HTERT RPE-1 (cell line): ENCODE results near the gene ZSWIM4.
"Not testable (repeated sequence)": the region's sequence is repeated elsewhere in the genome, so short reads cannot be mapped to it uniquely, and the experiment has no call there.

ENCODE experiments used
- in situ Hi-C: fragments of 300-500 bp; cut with MboI; formaldehyde crosslinking; loops from 4 replicates; pipeline ENCODE4 v1.14.3; 2020; ENCODE audit warnings: low sequenced_read_pairs

The ZSWIM4 gene

GRCh38 chr19:13778398-13778797 lies 16.8 kb upstream of the ZSWIM4 start:
- in situ Hi-C loops: no loop called here

- in situ Hi-C loops: no loop called here
Measured at GRCh38 chr19:13778847-13779246, 16.4 kb upstream of the ZSWIM4 start.

GRCh38 chr19:13779794-13780193 lies 15.4 kb upstream of the ZSWIM4 start:
- in situ Hi-C loops: not testable (repeated sequence)

GRCh38 chr19:13781547-13781946 lies 13.7 kb upstream of the ZSWIM4 start:
- in situ Hi-C loops: no loop called here

DNA sequence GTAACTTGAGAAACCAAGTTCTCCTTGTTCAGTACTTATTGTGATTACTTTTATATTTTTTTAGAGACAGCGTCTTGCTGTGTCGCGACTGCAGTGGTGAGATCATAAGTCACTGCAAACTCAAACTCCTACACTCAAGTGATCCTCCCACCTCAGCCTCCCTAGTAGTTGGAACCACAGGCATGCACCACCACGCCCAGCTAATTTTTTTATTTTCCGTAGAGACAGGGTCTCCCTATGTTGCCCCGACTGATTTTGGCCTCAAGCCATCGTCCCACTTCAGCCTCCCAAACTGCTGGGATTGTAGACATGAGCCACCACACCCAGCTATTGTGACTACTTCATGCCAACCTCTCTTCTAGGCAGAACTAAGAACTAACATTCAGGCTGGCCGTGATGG lies 12.7 kb upstream of the ZSWIM4 start:
- in situ Hi-C loops: no loop called here

DNA sequence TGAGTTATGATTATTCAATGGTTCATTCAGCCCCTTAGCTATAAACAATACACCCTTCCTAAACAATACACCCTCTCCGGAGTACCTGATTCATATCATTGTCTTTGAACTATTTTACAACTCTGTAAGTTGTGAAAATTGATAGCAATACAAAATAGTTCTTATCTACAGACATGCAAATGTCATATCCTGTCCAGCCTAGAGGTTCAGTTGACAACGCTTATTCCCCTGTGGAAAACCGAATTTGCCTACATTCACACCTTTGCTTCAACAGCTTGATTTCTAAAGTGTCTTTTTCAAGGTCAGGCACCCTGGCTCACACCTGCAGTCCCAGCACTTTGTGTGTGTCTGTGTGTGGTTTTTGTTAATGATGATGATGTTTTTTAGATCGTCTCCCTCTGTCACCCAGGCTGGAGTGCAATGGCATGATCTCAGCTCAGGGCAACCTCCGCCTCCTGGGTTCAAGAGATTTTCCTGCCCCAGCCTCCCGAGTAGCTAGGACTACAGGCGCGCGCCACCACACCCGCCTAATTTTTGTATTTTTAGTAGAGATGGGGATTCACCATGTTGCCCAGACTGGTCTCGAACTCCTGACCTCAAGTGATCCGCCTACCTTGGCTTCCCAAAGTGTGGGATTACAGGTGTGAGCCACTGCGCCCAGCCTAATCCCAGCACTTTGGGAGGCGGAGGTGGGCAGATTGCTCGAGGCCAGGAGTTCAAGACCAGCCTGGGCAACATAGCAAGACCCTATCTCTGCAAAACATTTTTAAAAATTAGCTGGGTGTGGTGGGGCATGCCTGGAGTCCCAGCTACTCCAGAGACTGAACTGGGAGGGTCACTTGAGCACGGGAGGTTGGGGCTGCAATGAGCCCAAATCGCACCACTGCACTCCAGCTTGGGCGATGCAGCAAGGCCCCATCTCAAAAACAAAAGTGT lies 11.4 kb upstream of the ZSWIM4 start:
- in situ Hi-C loops: no loop called here

GRCh38 chr19:13784731-13785452 lies 10.4 kb upstream of the ZSWIM4 start:
- in situ Hi-C loops: no loop called here

GRCh38 chr19:13788991-13789390 lies 6.3 kb upstream of the ZSWIM4 start:
- in situ Hi-C loops: no loop called here

DNA sequence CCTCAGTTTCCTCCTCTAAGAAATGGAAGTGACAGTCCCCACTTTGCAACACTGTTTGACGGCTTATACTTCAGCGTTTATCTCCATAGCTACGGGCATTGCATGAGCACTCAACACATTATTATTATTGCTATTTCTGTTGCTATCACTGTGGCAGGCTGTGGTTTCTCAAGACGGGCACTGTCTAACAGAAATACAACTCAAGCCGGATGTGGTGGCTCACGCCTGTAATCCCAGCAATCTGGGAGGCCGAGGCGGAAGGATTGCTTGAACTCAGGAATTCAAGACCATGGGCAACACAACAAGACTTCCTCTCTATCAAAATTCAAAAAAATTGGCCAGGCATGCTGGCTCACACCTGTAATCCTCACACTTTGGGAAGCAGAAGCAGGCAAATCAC lies 4.9 kb upstream of the ZSWIM4 start:
- in situ Hi-C loops: no loop called here

DNA sequence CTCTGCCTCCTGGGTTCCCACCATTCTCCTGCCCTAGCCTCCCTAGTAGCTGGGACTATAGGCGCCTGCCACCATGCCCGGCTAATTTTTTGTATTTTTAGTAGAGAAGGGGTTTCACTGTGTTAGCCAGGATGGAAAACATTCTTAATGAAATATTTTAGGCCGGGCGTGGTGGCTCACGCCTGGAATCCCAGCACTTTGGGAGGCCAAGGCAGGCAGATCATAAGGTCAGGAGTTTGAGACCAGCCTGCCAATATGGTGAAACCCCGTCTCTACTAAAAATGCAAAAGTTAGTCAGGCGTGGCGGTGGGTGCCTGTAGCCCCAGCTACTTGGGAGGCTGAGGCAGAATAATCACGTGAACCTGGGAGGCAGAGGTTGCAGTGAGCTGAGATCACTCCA lies 1.9 kb upstream of the ZSWIM4 start:
- in situ Hi-C loops: not testable (repeated sequence)

DNA sequence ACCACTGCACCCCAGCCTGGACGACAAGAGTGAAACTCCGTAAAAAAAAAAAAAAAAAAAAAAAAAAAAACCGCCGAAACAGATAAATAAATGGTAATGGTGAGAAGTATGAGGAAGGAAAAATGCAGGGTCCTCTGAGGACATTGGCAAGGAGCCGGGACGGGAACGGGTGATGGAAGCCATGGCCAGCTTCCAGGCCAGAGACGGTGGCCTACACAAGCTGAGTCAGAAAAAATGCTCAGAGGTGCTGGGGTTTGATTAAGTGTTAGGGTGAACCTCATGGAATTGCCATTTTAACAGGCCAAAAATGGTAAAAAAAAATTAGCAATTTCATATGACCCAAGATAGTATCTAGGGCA lies 866 bp upstream of the ZSWIM4 start:
- in situ Hi-C loops: no loop called here

DNA sequence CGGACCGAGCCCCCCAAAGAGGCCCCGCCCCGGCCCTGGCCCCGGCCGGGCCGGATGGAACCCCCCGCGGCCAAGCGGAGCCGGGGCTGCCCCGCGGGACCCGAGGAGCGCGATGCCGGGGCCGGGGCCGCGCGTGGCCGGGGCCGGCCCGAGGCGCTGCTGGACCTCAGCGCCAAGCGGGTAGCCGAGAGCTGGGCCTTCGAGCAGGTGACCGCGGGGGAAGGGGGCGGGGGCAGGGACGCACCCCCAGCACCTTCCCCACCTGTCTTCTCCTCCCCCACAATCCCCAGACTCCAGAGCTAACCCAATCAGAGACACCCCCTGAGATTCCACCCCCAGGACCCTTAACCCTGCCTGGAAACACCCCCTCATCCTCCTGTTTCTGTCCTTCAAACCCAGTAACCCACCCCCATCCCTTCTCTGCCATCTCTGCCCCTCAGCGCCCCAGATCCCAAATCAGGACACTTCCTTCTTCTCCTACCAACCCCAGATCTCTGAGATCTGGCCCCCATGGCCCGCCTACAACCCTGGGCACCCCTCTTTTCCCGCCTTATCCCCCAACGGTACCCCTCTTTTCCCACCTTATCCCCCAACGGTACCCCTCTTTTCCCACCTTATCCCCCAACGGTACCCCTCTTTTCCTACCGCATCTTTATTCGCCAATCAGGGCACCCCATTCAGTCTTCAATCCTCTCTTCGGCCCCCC lies 505 bp downstream of the ZSWIM4 start:
- in situ Hi-C loops: no loop called here

DNA sequence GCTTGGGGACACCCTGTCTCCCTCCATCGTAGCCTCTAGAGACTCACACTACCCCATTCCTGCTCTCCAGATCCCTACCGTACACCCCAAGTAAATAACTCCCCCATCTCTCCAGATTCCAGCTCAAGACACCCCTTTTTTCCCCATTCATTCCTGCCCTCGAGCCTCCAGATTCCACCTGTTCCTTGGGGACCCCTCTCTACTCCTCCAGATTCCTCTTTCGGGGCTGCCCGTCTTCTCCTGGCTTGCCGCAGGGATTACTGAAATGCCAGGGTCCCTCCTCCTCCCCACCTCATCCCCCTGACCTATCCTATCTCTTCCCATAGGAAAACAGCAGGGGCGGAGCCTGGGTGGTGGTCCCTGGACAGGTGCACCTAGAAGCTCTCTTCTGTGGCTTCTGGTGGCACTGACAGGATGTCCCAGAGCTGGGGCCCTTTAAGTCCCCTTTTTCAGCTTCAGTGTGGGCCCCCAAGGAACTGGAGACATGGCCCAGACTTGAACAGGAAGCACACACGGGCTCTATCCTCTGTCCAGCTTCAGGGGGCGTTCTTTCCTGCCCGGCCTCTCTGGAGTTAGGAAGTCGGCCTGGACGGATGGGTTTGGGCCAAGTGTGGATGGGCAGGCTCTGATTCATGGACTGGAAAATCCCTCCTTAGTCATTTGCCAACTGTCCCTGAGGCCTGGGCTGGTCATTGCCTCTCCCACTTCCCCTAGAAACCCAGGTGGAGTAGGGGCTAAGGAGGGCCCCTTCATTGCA lies 1.2 kb downstream of the ZSWIM4 start:
- in situ Hi-C loops: no loop called here

- in situ Hi-C loops: no loop called here
Measured at GRCh38 chr19:13797058-13797440, 1.8 kb downstream of the ZSWIM4 start.

DNA sequence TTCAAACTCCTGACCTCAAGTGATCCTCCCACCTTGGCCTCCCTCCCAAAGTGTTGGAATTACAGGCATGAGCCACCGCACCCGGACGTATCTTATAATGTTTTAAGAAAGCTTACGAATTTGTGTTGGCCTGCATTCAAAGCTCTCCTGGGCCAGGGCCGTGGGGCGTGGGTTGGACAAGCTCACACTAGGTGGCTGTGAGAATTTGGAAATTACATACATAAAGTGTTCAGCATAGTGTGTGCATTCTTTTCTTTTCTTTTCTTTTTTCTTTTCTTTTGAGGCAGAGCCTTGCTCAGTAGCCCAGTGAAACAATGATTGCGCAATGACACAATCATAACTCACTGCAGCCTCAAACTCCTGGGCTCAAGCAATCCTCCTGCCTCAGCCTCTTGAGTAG lies 2.6 kb downstream of the ZSWIM4 start:
- in situ Hi-C loops: no loop called here

- in situ Hi-C loops: no loop called here
Measured at GRCh38 chr19:13799669-13800068, 4.4 kb downstream of the ZSWIM4 start.

DNA sequence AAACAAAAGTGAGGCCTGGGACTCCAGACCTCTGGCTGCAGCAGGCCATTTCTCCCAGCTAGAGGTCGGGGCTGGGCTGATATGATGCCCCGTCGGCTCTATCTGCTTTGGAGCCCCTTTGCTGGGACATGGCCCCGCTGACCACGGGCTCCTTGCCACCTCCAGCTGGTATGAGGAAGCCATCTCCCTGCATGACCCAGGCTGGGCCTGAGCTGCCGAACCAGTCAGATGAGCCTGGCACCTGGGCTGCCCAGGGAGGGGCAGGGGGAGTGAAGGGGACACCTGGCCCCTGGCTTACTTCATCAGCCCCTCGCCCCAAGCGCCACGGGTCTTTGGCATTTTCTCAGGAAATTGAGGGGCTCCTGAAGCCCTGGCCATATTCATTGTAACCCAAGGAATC lies 7.8 kb downstream of the ZSWIM4 start:
- in situ Hi-C loops: no loop called here

DNA sequence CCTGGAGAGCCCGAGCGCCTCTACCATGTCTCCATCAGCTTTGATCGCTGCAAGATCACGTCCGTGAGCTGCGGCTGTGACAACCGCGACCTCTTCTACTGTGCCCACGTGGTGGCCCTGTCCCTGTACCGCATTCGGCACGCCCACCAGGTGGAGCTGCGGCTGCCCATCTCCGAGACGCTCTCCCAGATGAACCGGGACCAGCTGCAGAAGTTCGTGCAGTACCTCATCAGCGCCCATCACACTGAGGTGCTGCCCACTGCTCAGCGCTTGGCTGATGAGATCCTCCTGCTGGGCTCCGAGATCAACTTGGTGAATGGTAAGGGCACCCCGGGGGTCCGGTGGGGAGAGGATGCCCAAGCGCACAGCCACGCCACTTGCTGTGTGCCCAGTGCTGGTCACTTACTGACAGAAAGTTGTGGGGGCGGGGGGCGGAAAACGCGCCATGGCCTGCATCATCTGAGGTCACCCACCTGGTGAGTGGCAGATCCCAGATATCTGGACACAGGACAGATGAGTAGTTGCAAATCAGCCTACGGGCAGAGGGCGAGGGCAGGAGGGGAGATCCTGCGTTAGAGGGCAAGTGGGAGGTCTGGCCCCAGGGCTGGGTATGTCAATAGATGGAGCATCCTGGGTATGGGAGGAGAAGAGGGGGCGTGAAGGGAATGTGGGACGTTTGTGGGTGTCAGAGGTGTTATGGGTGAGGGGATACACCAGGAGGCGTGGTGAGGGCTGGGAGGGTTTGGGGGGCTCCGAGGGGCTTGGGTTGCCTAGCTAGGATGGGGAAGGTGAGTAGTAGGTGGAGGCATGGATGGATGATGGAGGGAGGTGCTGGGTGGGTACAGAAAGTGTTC lies 9.8 kb downstream of the ZSWIM4 start:
- in situ Hi-C loops: no loop called here

DNA sequence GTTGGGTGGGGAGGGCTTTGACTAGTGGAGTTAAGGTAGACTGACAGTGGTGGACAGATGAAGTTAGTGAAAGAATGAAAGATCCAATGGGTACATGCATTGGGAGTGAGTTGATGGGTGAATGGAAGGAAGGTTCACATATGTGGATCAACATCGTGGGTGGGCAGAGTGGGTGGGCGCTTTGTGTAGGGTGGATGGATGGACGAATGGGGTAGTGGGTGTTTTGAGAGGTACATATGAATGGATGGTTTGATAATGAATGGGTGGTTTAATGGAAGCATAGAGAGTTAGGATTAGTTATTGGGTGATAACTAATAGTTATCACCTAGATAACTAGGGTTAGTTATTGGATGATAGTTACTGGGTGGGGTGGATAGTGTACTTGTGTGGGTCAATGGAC lies 11.5 kb downstream of the ZSWIM4 start:
- in situ Hi-C loops: no loop called here

DNA sequence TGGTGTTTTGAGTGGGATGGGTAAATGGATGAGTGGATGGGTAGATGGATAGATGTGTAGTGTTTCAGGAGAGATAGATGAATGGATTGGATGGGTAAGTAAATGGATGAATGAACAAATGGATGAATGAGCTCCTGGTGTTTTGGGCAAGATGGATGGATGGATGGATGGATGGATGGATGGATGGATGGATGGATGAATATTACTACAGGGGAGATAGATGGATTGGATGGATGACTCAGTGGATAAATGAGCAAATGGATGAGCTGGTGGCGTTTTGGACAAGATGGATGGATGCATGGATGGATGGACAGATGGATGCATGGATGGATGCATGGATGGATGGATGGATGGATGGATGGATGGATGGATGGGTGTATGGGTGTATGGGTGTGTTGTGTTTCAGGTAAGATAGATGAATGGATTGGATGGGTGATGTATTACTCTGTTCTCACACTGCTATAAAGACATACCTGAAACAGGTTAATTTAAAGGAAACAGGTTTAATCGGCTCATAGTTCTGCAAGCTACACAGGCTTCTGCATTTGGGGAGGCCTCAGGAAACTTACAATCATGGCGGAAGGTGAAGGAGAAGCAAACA lies 12.3 kb downstream of the ZSWIM4 start:
- in situ Hi-C loops: no loop called here
